Amniotic stem cell (primary cell): ENCODE results near the gene NAALADL2.
A peak's percentile ranks its signal among the peaks of the same experiment; 100 is the strongest.
"Not testable (repeated sequence)": the region's sequence is repeated elsewhere in the genome, so short reads cannot be mapped to it uniquely, and the experiment has no call there.

Experiments used
- DNase-seq: peaks from one replicate; lab custom pipeline; 2025; lab: John Stamatoyannopoulos, UW

The NAALADL2 gene

GRCh38 chr3:175129571-175129970 lies 270.4 kb downstream of the NAALADL2 start:
- DNase-seq = no peak

- not testable (repeated sequence) for DNase-seq
Measured at GRCh38 chr3:175131866-175132265, 272.7 kb downstream of the NAALADL2 start.

- DNase-seq = not testable (repeated sequence)
Measured at GRCh38 chr3:175132706-175133105, 273.6 kb downstream of the NAALADL2 start.

- no peak for DNase-seq
Measured at GRCh38 chr3:175144368-175144767, 285.2 kb downstream of the NAALADL2 start.

- DNase-seq = no peak
Measured at GRCh38 chr3:175146258-175146657, 287.1 kb downstream of the NAALADL2 start.

GRCh38 chr3:175149675-175150074 lies 290.5 kb downstream of the NAALADL2 start:
- no peak for DNase-seq

- DNase-seq = no peak
Measured at GRCh38 chr3:175150812-175151401, 291.8 kb downstream of the NAALADL2 start.

- DNase-seq = no peak
Measured at GRCh38 chr3:175153595-175153994, 294.5 kb downstream of the NAALADL2 start.

- DNase-seq = no peak
Measured at GRCh38 chr3:175155172-175155571, 296.0 kb downstream of the NAALADL2 start.

GRCh38 chr3:175159202-175159601 lies 300.1 kb downstream of the NAALADL2 start:
- DNase-seq = no peak

GRCh38 chr3:175161291-175161690 lies 302.2 kb downstream of the NAALADL2 start:
- no peak for DNase-seq

GRCh38 chr3:175163686-175164085 lies 304.6 kb downstream of the NAALADL2 start:
- DNase-seq = no peak

- not testable (repeated sequence) for DNase-seq
Measured at GRCh38 chr3:175173117-175173516, 314.0 kb downstream of the NAALADL2 start.

- no peak for DNase-seq
Measured at GRCh38 chr3:175176556-175176955, 317.4 kb downstream of the NAALADL2 start.

- DNase-seq = no peak
Measured at GRCh38 chr3:175179055-175179454, 319.9 kb downstream of the NAALADL2 start.

- DNase-seq = no peak
Measured at GRCh38 chr3:175184392-175184791, 325.3 kb downstream of the NAALADL2 start.

- DNase-seq = no peak
Measured at GRCh38 chr3:175185903-175186302, 326.8 kb downstream of the NAALADL2 start.

GRCh38 chr3:175186511-175186910 lies 327.4 kb downstream of the NAALADL2 start:
- DNase-seq = no peak

GRCh38 chr3:175187586-175187985 lies 328.5 kb downstream of the NAALADL2 start:
- no peak for DNase-seq

- DNase-seq = no peak
Measured at GRCh38 chr3:175192536-175192935, 333.4 kb downstream of the NAALADL2 start.

GRCh38 chr3:175193815-175194518 lies 334.8 kb downstream of the NAALADL2 start:
- peak; percentile 17 for DNase-seq

- no peak for DNase-seq
Measured at GRCh38 chr3:175198991-175199783, 340.1 kb downstream of the NAALADL2 start.

GRCh38 chr3:175199961-175200360 lies 340.8 kb downstream of the NAALADL2 start:
- peak; percentile 53 for DNase-seq
